WI38 (cell line): Measurements from ENCODE around the gene PSMA1.

Experiments
- H3K4me3 ChIP-seq: 2 replicates; pipeline ENCODE4 v1.5.1; 2011; ENCODE audit warnings: low read depth, mild to moderate bottlenecking, control low read depth, low read length
- CTCF ChIP-seq: IDR thresholded peaks from 2 replicates; pipeline ENCODE4 v1.5.1; 2012; ENCODE audit warnings: low read depth, mild to moderate bottlenecking, control low read depth, low read length

PSMA1 gene

GRCh38 chr11:14552089-14552488 lies 31.9 kb upstream of the PSMA1 start:
- no peak overlapping the region for H3K4me3 ChIP-seq
- TF ChIP-seq CTCF = no peak

- no peak overlapping the region for H3K4me3 ChIP-seq
- no peak for TF ChIP-seq CTCF
Measured at GRCh38 chr11:14551380-14551779, 31.2 kb upstream of the PSMA1 start.

- H3K4me3 ChIP-seq = no peak overlapping the region
- TF ChIP-seq CTCF = no peak
Measured at GRCh38 chr11:14549891-14550290, 29.7 kb upstream of the PSMA1 start.

- TF ChIP-seq CTCF = no peak
Measured at GRCh38 chr11:14547440-14547839, 27.3 kb upstream of the PSMA1 start.

GRCh38 chr11:14546672-14547071 lies 26.5 kb upstream of the PSMA1 start:
- no peak for TF ChIP-seq CTCF
- H3K4me3 ChIP-seq = no peak overlapping the region

More at GRCh38 chr11:14547440-14547839, 27.3 kb upstream of the PSMA1 start:
- H3K4me3 ChIP-seq = no peak overlapping the region

GRCh38 chr11:14544611-14545010 lies 24.4 kb upstream of the PSMA1 start:
- H3K4me3 ChIP-seq = no peak overlapping the region

GRCh38 chr11:14543260-14543659 lies 23.1 kb upstream of the PSMA1 start:
- H3K4me3 ChIP-seq = no peak overlapping the region
- TF ChIP-seq CTCF = no peak

More at GRCh38 chr11:14544611-14545010, 24.4 kb upstream of the PSMA1 start:
- no peak for TF ChIP-seq CTCF
